Adrenal gland (tissue), 19 donors: Measurements from ENCODE around the gene BRK1. TPM values are rescaled to one million over a fixed set of nuclear protein-coding genes. Genes with fewer than 3 reads are reported as not detected.
A peak's percentile ranks its signal among the peaks of the same experiment; 100 is the strongest.
"Not testable (repeated sequence)": the region's sequence is repeated elsewhere in the genome, so short reads cannot be mapped to it uniquely, and the experiment has no call there.

ENCODE experiments used
- DNase-seq, 7 donors: peaks; one replicate each; pipeline ENCODE4 v3.0.0-alpha.2; 2019 to 2020
- H3K27ac ChIP-seq, 5 donors: fragments of 200-600 bp; sonication (generic) in 4 of 5; 1 replicate in 3 of 5; 2 replicates in 2 of 5; pipeline versions ENCODE4 v1.5.1 to v1.8.0; 2016 to 2020; ENCODE audit warnings: mild to moderate bottlenecking in 1 of 5
- H3K27me3 ChIP-seq: fragments of 200-600 bp; 2 replicates; pipeline ENCODE4 v1.8.0; 2021
- H3K36me3 ChIP-seq, 2 donors: fragments of 200-600 bp; replicated peaks in 1 of 2; 1 replicate in 1 of 2; 2 replicates in 1 of 2; pipeline versions ENCODE4 v1.5.1 to v1.8.0; 2018 to 2022
- H3K4me1 ChIP-seq, 2 donors: fragments of 200-600 bp; replicated peaks in 1 of 2; 1 replicate in 1 of 2; 2 replicates in 1 of 2; pipeline versions ENCODE4 v1.5.1 to v1.8.0; 2018 to 2021
- H3K4me3 ChIP-seq, 4 donors: fragments of 200-600 bp; sonication (generic) in 3 of 4; one replicate each; pipeline ENCODE4 v1.5.1; 2016 to 2018
- H3K9me3 ChIP-seq, 3 donors: fragments of 200-600 bp; sonication (generic) in 1 of 3; replicated peaks in 1 of 3; 1 replicate in 2 of 3; 2 replicates in 1 of 3; pipeline versions ENCODE4 v1.5.1 to v1.8.0; 2016 to 2021
- POLR2A ChIP-seq, 2 donors: fragments of 450-650 bp; IDR thresholded peaks; one replicate each; pipeline ENCODE4 v1.6.1; 2017; ENCODE audit warnings: antibody characterized with exemption in 2 of 2, mild to moderate bottlenecking in 2 of 2, moderate library complexity in 1 of 2
- WGBS, 4 donors: extraction: QIAGEN DNeasy Blood & Tissue Kit in 2 of 4; methylation state at CpG; one replicate each; pipeline versions ENCODE4 v1.1.5 to v1.1.7; 2013 to 2017; 5-methylcytosine and 5-hydroxymethylcytosine counted together
- intact Hi-C, 2 donors: fragments of 100-400 bp; cut with DNase I; formaldehyde crosslinking; loops; one replicate each; pipeline versions ENCODE4 v1.14.1 to v1.15.0; 2022 to 2023
- long read RNA-seq, 10 donors: library from polyadenylated mRNA in 3 of 10; unstranded in 2 of 10; stranded (forward) in 1 of 10; transcript quantifications; one replicate each; pipeline ENCODE4 v2.0.0 and lab custom pipeline, GENCODE V29; 2021 to 2026
- polyA plus RNA-seq, 3 donors: library from polyadenylated mRNA; stranded (reverse); fragments of 200-250 nt in 2 of 3; fragments of 350-450 nt in 1 of 3; fragmentation: Illumina TruSeq in 1 of 3; extraction: RNeasy Lipid Tissue Mini Kit (QIAGEN cat#74804) in 1 of 3; gene quantifications; one replicate each; pipeline ENCODE4 v1.2.3, GENCODE V29; 2013 to 2014
- total RNA-seq, 9 donors: library from RNA; depleted of rRNA in 4 of 9; stranded (reverse); fragments of >200 nt in 4 of 9; fragments of 120-200 nt in 1 of 9; fragmentation: NEBNext Ultra II Directional in 1 of 9; extraction: Animal tissue kit (Norgen Biotek cat#: 25700) in 1 of 9; gene quantifications; one replicate each; pipeline versions ENCODE4 v1.1.0 to v1.2.4, GENCODE V29; 2013 to 2023
- TF ChIP-seq, protein P1 (sequence below), 6 experiments: fragments of 450-650 bp in 4 of 6; fragments of 200-600 bp in 2 of 6; sonication (generic) in 1 of 6; IDR thresholded peaks; 1 replicate in 5 of 6; 2 replicates in 1 of 6; pipeline versions ENCODE4 v1.5.1 to v1.8.0; 2016 to 2021; ENCODE audit warnings: antibody characterized with exemption in 6 of 6, mild to moderate bottlenecking in 2 of 6, moderate library complexity in 1 of 6
- donor health status: healthy with polysubstance abuse.
- donor health status: Bipolar disorder and iron deficiency.
- donor health status: DM: yes; HTN: yes; CAD: no.
- donor health status: DM: no; HTN: no; CAD: no.
- donor health status: DM: no; HTN: no; CAD: no.
- donor health status: DM: yes; HTN: yes; CAD: no.

Gene BRK1
- total RNA-seq (100 to 1,000 TPM in 6 of 9 donors, 10 to 100 TPM in 3; 41.7 to 161 (median 109) TPM), polyA plus RNA-seq (100 to 1,000 TPM in 1 of 3 donors, 10 to 100 TPM in 2; 78.2 to 171 (median 94.1) TPM)
- long read RNA-seq, donor 1, transcript BRK1-201 (3 exons, 1,233 nt): major isoform, 114 of 183 reads
- long read RNA-seq, donor 1, partial matches to known transcripts: 59 of 183 reads
- long read RNA-seq, donor 1, other reads (novel, unspliced or antisense): 10 of 183 reads
- long read RNA-seq, donor 2, transcript BRK1-201 (3 exons, 1,233 nt): major isoform, 82 of 82 reads
- long read RNA-seq, donor 2, partial matches to known transcripts: 0 of 82 reads
- long read RNA-seq, donor 2, other reads (novel, unspliced or antisense): 0 of 82 reads
- long read RNA-seq, donor 3, transcript BRK1-201 (3 exons, 1,233 nt): major isoform, 107 of 107 reads
- long read RNA-seq, donor 3, partial matches to known transcripts: 0 of 107 reads
- long read RNA-seq, donor 3, other reads (novel, unspliced or antisense): 0 of 107 reads
- long read RNA-seq, donor 4, transcript BRK1-201 (3 exons, 1,233 nt): major isoform, 142 of 155 reads
- long read RNA-seq, donor 4, partial matches to known transcripts: 7 of 155 reads
- long read RNA-seq, donor 4, other reads (novel, unspliced or antisense): 6 of 155 reads
- long read RNA-seq, donor 5, transcript BRK1-201 (3 exons, 1,233 nt): major isoform, 144 of 154 reads
- long read RNA-seq, donor 5, partial matches to known transcripts: 6 of 154 reads
- long read RNA-seq, donor 5, other reads (novel, unspliced or antisense): 4 of 154 reads
- long read RNA-seq, donor 6, transcript BRK1-201 (3 exons, 1,233 nt): major isoform, 106 of 135 reads
- long read RNA-seq, donor 6, partial matches to known transcripts: 24 of 135 reads
- long read RNA-seq, donor 6, other reads (novel, unspliced or antisense): 5 of 135 reads
- long read RNA-seq, donor 7, transcript BRK1-201 (3 exons, 1,233 nt): major isoform, 57 of 57 reads
- long read RNA-seq, donor 7, partial matches to known transcripts: 0 of 57 reads
- long read RNA-seq, donor 7, other reads (novel, unspliced or antisense): 0 of 57 reads
- long read RNA-seq, donor 8, transcript BRK1-201 (3 exons, 1,233 nt): major isoform, 110 of 123 reads
- long read RNA-seq, donor 8, partial matches to known transcripts: 13 of 123 reads
- long read RNA-seq, donor 8, other reads (novel, unspliced or antisense): 0 of 123 reads
- long read RNA-seq, donor 9, transcript BRK1-201 (3 exons, 1,233 nt): major isoform, 104 of 104 reads
- long read RNA-seq, donor 9, partial matches to known transcripts: 0 of 104 reads
- long read RNA-seq, donor 9, other reads (novel, unspliced or antisense): 0 of 104 reads
- long read RNA-seq, donor 10, transcript BRK1-201 (3 exons, 1,233 nt): major isoform, 46 of 46 reads
- long read RNA-seq, donor 10, partial matches to known transcripts: 0 of 46 reads
- long read RNA-seq, donor 10, other reads (novel, unspliced or antisense): 0 of 46 reads

DNA sequence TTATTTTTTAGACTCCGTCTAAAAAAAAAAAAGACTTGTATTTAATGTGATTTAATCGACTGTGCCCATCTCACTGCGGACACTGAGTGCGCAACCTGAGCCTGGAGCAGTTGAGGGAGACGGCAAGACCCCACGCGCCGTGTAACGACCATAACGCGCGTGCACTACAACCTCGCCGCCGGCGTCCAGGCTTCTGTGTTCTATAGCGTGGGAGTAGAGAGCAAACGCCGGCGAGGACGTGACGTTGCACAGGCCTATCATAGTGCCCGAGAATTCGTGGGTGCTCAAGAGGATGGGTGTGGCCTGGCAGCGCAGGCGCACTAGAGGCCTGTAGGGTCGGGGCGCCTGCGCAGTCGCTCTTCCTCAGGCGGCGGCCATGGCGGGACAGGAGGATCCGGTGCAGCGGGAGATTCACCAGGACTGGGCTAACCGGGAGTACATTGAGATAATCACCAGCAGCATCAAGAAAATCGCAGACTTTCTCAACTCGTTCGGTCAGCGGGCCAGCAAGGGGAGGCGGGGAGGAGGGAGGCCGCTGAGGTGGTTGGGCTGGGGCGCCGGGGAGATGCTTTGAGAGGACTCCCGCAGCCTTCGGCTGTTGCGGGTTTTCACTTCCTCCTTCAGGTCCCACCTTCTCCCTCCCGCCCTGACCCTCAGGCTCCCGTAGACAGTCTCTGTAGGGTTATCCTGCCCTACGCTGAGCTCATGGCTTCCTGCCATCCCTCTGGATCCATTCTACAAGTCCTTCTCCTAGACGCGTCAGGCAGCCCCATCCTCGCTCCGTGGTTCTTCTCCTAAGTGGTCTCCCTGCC is at the start of gene BRK1:
Gene BRK1, plus strand, starts transcription at position 350 of the 812 bp plus-strand sequence. Its CDS starts 27 bp downstream, at position 377.
- intact Hi-C loops: no loop called here
- Histone ChIP-seq H3K4me1 (peaks cover 8 to 26% of the 10 kb centered on the region in 2 donors), H3K4me3 (peak within 1 kb of the TSS; percentile 9 to 74 (median 53)), H3K36me3 (no peaks in the 10 kb centered on the region), H3K9me3 (no peaks in the 10 kb centered on the region), H3K27me3 (no peaks in the 10 kb centered on the region), H3K27ac (peak within 1 kb of the TSS in 4 of 5 donors; percentile 36 to 87 (median 62))
- WGBS, 4 donors: 0 to 1% (median 1%) methylated on average over 33 to 54 of the region's 54 CpGs
- peak; percentile 70 to 91 for TF ChIP-seq POLR2A (IDR thresholded peaks at IDR 0.05)
- TF ChIP-seq, protein P1, sequence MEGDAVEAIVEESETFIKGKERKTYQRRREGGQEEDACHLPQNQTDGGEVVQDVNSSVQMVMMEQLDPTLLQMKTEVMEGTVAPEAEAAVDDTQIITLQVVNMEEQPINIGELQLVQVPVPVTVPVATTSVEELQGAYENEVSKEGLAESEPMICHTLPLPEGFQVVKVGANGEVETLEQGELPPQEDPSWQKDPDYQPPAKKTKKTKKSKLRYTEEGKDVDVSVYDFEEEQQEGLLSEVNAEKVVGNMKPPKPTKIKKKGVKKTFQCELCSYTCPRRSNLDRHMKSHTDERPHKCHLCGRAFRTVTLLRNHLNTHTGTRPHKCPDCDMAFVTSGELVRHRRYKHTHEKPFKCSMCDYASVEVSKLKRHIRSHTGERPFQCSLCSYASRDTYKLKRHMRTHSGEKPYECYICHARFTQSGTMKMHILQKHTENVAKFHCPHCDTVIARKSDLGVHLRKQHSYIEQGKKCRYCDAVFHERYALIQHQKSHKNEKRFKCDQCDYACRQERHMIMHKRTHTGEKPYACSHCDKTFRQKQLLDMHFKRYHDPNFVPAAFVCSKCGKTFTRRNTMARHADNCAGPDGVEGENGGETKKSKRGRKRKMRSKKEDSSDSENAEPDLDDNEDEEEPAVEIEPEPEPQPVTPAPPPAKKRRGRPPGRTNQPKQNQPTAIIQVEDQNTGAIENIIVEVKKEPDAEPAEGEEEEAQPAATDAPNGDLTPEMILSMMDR (IDR thresholded peaks at IDR 0.05): peak in 2 of 6 experiments; percentile 11 to 20
- DNase-seq: peak; percentile 93 to 99 (median 96)

DNA sequence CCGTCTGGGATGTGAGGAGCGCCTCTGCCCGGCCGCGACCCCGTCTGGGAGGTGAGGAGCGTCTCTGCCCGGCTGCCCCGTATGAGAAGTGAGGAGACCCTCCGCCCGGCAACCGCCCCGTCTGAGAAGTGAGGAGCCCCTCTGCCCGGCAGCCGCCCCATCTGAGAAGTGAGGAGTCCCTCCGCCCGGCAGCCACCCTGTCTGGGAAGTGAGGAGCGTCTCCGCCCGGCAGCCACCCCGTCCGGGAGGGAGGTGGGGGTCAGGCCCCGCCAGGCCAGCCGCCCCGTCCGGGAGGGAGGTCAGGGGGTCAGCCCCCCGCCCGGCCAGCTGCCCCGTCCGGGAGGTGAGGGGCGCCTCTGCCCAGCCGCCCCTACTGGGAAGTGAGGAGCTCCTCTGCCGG is 45.4 kb upstream of the BRK1 start:
- 89 to 98% (median 96%) methylated on average over 5 to 29 of the region's 33 CpGs; no CpG with 5 or more reads in 1 of the 4 donors for WGBS, 4 donors
- H3K4me1 ChIP-seq, intact Hi-C loops: not testable (repeated sequence)

DNA sequence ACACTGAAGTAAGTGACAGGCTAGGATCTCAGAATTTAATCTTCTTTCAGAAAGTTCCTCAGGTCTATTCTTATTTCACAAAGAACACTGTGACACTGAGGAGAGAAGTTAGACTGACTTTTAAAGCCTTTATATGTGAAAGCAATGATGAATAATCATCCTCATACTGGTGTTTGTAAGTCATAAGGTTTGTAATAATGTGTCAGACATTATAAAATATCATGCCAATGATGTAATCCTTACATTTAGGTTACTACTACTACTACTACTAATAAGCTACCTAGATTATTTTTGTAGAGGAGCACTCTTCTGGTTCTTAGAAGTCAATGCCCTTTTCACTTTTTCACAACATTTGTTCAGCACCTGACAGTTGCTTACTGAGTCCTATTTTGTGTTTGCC is 40.8 kb upstream of the BRK1 start:
- Histone ChIP-seq H3K9me3 (no peaks in the 10 kb centered on the region), H3K27ac (no peak overlapping the region), H3K36me3 (no peaks in the 10 kb centered on the region), H3K27me3 (no peaks in the 10 kb centered on the region), H3K4me1 (no peaks in the 10 kb centered on the region), H3K4me3 (no peak overlapping the region)
- intact Hi-C loops: no loop called here
- no peak for TF ChIP-seq POLR2A (IDR thresholded peaks at IDR 0.05)
- TF ChIP-seq, protein P1 (IDR thresholded peaks at IDR 0.05): no peak
- DNase-seq: no peak

More for the DNA sequence above, 45.4 kb upstream of the BRK1 start:
- H3K9me3 ChIP-seq, DNase-seq, H3K36me3 ChIP-seq, H3K4me3 ChIP-seq, H3K27me3 ChIP-seq, H3K27ac ChIP-seq: not testable (repeated sequence)

DNA sequence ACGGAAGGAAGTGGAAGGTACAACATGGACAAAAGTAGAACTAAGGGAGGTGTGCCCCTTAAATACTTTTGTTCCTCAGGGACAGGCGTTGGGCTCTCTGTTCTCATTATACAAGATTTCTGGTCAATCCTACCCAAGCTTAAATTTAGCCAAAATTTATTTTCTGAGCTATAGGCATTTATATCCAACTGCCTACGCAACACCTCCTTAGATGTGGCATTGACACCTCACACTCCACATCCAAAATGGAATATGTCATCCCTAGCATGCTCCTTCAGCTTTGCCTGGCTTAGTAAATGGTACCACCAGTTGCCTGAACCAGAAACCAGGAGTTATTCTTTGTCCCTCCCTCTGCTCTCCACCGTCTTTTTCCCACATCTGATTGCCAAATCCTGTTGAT is 33.6 kb upstream of the BRK1 start:
- 92 to 95% (median 94%) methylated on average over 4 of the region's 4 CpGs for WGBS, 4 donors
- Histone ChIP-seq H3K27me3 (no peaks in the 10 kb centered on the region), H3K4me1 (no peaks in the 10 kb centered on the region), H3K27ac (no peak overlapping the region), H3K4me3 (no peak overlapping the region), H3K36me3 (no peaks in the 10 kb centered on the region), H3K9me3 (no peaks in the 10 kb centered on the region)
- TF ChIP-seq POLR2A (IDR thresholded peaks at IDR 0.05): no peak
- TF ChIP-seq, protein P1 (IDR thresholded peaks at IDR 0.05): no peak
- no peak for DNase-seq
- intact Hi-C loops: no loop called here
